ENCODE measurements around the gene INVS. TPM values are rescaled to one million over a fixed set of nuclear protein-coding genes. Genes with fewer than 3 reads are reported as not detected.

Gene INVS
- polyA plus RNA-seq, 3 donors = 2.9 to 6.7 (median 4.2) TPM

- Histone ChIP-seq H2AFZ (ENCODE audit: insufficient read depth, low read depth, low read length, poor library complexity, severe bottlenecking) (no peak overlapping the region), H3K4me3 (replicated peaks in 1 of 3; ENCODE audit: low read depth in 2 of 3, low read length in 3 of 3) (no peak overlapping the region), H3K27me3 (ENCODE audit: control insufficient read depth in 2 of 2, insufficient read depth in 2 of 2, low read length in 2 of 2) (no peaks in the 10 kb centered on the region), H3K36me3 (replicated peaks in 1 of 2; ENCODE audit: control insufficient read depth in 1 of 2, insufficient read depth in 2 of 2, low read length in 2 of 2) (no peaks in the 10 kb centered on the region), H4K20me1 (ENCODE audit: insufficient read depth, low read length) (no peaks in the 10 kb centered on the region), H3K79me2 (ENCODE audit: insufficient read depth, low read length) (no peaks in the 10 kb centered on the region), H3K27ac (ENCODE audit: low read depth in 1 of 2, low read length in 2 of 2) (no peak overlapping the region), H3K9ac (ENCODE audit: insufficient read depth, low read length, poor library complexity, severe bottlenecking) (no peak overlapping the region), H3K9me3 (replicated peaks in 1 of 2; ENCODE audit: control insufficient read depth in 1 of 2, insufficient read depth in 1 of 2, low read length in 2 of 2) (no peaks in the 10 kb centered on the region), H3K4me2 (replicated peaks; ENCODE audit: extremely low read depth, low read length, poor library complexity, severe bottlenecking) (no peak overlapping the region), H3K4me1 (ENCODE audit: control insufficient read depth in 1 of 2, insufficient read depth in 2 of 2, low read length in 2 of 2) (no peaks in the 10 kb centered on the region)
- Mint-ChIP-seq H3K4me1 (no peaks in the 10 kb centered on the region), H3K27ac (no peak overlapping the region), H3K27me3 (ENCODE audit: low read depth in 3 of 3) (no peaks in the 10 kb centered on the region), H3K4me3 (no peak overlapping the region), H3K36me3 (peaks cover 9 to 33% of the 10 kb centered on the region in 2 donors), H3K9me3 (peaks cover 0 to 7% (median 1%) of the 10 kb centered on the region in 7 donors)
- intact Hi-C loops (cut with micrococcal nuclease) = no loop called here
- no peak for TF ChIP-seq CTCF (IDR thresholded peaks at IDR 0.05)
- no peak for DNase-seq
- 100% methylated on average over 1 of the region's 2 CpGs for WGBS (ENCODE audit: insufficient coverage)
Observed at GRCh38 chr9:100120286-100120685, 21.2 kb downstream of the INVS start.

GRCh38 chr9:100125236-100125635 is 26.2 kb downstream of the INVS start:
- Mint-ChIP-seq H3K36me3 (peaks cover 20 to 24% of the 10 kb centered on the region in 2 donors), H3K4me3 (no peak overlapping the region), H3K4me1 (no peaks in the 10 kb centered on the region), H3K9me3 (peaks cover 0 to 5% (median 0%) of the 10 kb centered on the region in 7 donors), H3K27me3 (ENCODE audit: low read depth in 3 of 3) (no peaks in the 10 kb centered on the region), H3K27ac (peak overlapping the region in 1 of 7 donors; percentile 7)
- intact Hi-C loops (cut with micrococcal nuclease) = no loop called here
- no peak overlapping the region for H3K9ac ChIP-seq (ENCODE audit: insufficient read depth, low read length, poor library complexity, severe bottlenecking)
- H3K4me3 ChIP-seq (replicated peaks in 1 of 3; ENCODE audit: low read depth in 2 of 3, low read length in 3 of 3) = no peak overlapping the region
- WGBS (ENCODE audit: insufficient coverage) = 100% methylated on average over 1 of the region's 2 CpGs
- H3K79me2 ChIP-seq (ENCODE audit: insufficient read depth, low read length) = no peaks in the 10 kb centered on the region
- no peaks in the 10 kb centered on the region for H3K4me1 ChIP-seq (ENCODE audit: control insufficient read depth in 1 of 2, insufficient read depth in 2 of 2, low read length in 2 of 2)
- H3K27me3 ChIP-seq (ENCODE audit: control insufficient read depth in 2 of 2, insufficient read depth in 2 of 2, low read length in 2 of 2) = no peaks in the 10 kb centered on the region
- no peak for TF ChIP-seq CTCF (IDR thresholded peaks at IDR 0.05)
- H4K20me1 ChIP-seq (ENCODE audit: insufficient read depth, low read length) = no peaks in the 10 kb centered on the region
- H3K27ac ChIP-seq (ENCODE audit: low read depth in 1 of 2, low read length in 2 of 2) = no peak overlapping the region
- no peaks in the 10 kb centered on the region for H3K9me3 ChIP-seq (replicated peaks in 1 of 2; ENCODE audit: control insufficient read depth in 1 of 2, insufficient read depth in 1 of 2, low read length in 2 of 2)
- no peak for DNase-seq
- no peak overlapping the region for H2AFZ ChIP-seq (ENCODE audit: insufficient read depth, low read depth, low read length, poor library complexity, severe bottlenecking)
- peaks cover 0 to 7% of the 10 kb centered on the region in 2 donors for H3K36me3 ChIP-seq (replicated peaks in 1 of 2; ENCODE audit: control insufficient read depth in 1 of 2, insufficient read depth in 2 of 2, low read length in 2 of 2)
- no peak overlapping the region for H3K4me2 ChIP-seq (replicated peaks; ENCODE audit: extremely low read depth, low read length, poor library complexity, severe bottlenecking)
